ENCODE data around the gene WFDC1. TPM values are rescaled to one million over a fixed set of nuclear protein-coding genes. Genes with fewer than 3 reads are reported as not detected.

Gene WFDC1
- total and polyA plus RNA-seq, 10 of the 15 experiments (the other 5 are each of a cell fraction or from before 2014, with no cell fraction given) = not detected

- no peak for TF ChIP-seq CUX1 (IDR thresholded peaks at IDR 0.05; ENCODE audit: insufficient replicate concordance, low read depth, low read length)
- TF ChIP-seq FOXM1 (IDR thresholded peaks at IDR 0.05; ENCODE audit: low read depth, low read length) = no peak
- TF ChIP-seq SREBF1 (IDR thresholded peaks at IDR 0.05; ENCODE audit: low read length) = no peak
- TF ChIP-seq PRDM15 (CRISPR knock-in tag; IDR thresholded peaks at IDR 0.05) = no peak
- TF ChIP-seq GABPA (IDR thresholded peaks at IDR 0.05; ENCODE audit: low read depth) = no peak
These were observed 55.4 kb downstream of the WFDC1 start (continued) for GRCh38 chr16:84349862-84350684.
